ENCODE results near the gene PRKCE.

The PRKCE gene

DNA sequence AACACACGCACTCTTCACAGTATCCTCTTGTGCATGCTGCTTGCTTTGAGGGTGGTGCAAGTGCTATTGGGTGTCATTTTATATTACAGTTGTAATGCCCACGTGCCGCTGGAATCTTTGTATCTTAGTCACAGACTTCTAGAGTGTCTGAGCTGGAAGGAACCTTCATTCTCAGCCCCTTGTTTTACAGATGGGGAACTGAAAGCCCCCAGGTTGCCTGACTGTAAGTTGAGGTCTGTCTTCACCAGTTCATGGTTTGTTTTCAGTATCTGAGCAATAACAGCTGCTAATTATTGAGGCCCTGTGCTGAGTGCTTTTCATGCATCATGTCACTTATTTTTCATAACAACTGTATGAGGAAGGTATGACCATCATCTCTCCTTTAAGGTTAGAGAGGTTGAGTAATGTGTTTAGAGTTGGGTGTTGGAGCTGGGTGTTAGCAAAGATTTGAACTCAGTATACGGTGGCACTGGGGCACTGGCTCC is 77.0 kb downstream of the PRKCE start:
- DNase-seq (ENCODE audit: low spot score): no peak

DNA sequence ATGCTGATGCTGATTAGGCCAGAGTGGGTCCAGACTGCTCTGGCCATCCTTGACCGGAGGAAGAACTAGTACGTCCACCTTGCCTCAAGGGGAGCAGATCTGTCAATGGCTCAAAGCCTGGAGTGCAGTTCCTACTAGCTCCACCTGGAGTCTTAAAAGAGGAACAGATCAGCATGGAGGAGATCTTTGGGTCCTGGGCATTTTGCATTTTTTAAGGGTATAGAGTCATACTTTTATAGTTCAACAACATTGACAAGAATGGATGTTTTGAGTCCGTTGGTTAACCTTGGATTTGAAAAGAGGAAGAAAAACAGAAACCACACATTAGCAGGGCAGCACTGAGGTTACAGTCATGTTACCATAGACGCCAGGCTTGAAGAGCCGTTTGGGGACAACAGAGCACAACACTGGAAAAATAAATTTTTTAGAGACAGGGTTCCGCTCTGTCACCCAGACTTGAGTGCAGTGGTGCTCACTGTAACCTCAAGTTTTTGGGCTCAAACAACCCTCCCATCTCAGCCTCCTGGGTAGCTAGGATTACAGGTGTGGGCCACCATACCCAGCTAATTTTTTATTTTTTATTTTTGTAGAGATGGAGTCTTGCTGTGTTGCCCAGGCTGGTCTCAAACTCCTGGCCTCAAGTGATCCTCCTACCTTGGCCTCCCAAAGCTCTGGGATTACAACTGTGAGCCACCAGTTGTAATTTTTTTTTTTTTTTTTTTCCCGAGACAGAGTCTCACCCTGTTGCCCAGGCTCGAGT is 78.5 kb downstream of the PRKCE start:
- no peak for DNase-seq (ENCODE audit: low spot score)

DNA sequence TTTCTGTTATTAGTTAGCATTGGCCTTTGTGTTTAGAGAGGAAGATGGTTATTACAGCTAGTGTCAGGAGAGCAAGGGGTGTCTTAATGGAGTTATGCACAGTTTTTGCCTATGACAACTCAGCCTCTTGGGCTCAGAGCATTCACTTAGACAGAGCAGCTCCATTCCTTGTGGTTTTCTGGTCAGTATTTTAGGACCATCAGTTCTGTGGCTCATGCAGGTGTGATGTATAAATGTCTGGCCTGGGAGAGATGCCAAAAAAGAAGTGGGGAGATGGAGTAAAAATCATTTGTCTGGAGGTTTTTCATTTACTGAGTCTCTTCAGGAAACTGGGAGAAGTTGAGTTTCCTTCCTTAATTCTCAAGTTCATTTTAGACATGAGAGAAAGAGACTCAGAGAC is 79.7 kb downstream of the PRKCE start:
- DNase-seq (ENCODE audit: low spot score): no peak

DNA sequence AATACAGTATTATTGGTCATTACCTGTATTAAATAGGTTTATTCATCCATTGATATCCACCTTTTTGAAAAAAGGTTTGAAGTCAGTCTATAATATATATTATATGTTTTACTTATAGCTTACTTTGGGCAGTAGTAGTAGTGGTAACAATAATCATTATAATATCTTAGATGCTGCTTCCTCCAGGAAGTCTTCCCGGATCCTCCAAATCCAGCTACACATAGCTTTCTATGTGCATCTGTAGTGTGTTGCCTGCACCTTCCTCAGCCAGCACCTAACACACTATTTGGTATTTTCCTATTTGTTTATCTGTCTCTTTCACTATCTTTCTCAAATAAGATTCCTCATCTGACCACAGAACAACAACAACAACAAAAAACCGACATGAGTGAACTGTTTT is 81.0 kb downstream of the PRKCE start:
- no peak for DNase-seq (ENCODE audit: low spot score)

DNA sequence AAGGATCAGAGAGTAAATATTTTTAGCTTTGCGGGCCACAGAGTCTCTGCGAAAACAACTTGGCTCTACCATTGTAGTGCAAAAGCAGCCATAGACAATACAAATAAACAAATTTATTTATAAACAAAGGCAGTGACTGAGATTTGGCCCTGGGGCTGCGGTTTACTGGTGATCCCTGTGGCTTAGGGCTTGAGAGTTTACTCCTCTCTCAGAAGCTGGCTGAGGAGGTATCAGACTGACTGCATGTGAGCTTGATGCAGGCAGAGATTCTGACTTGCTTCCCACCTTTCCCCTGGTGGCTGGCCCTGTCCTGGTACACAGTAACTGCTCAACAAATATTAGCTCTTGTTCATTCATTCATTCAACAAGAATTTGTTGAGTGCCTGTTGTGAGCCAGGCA is 81.5 kb downstream of the PRKCE start:
- DNase-seq (ENCODE audit: low spot score): no peak

DNA sequence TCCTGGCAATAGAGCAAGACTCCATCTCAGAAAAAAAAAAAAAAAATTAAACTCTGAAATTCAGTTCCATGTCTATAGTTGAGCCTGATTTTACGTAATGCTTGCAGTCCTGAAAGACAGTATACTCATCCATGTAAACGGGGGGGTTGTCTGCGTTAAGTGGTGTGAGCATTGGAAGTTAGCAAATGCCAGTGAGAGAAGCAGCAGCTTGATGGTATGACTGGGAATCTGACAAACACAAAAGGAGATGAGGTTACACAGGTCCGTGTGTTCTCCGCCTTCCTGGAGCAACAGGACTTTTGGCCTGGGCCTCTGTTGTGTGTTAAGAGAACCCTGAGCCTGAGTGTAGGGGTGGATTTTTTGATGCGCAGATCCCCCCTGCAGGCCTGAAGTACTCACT is 82.9 kb downstream of the PRKCE start:
- no peak for DNase-seq (ENCODE audit: low spot score)

DNA sequence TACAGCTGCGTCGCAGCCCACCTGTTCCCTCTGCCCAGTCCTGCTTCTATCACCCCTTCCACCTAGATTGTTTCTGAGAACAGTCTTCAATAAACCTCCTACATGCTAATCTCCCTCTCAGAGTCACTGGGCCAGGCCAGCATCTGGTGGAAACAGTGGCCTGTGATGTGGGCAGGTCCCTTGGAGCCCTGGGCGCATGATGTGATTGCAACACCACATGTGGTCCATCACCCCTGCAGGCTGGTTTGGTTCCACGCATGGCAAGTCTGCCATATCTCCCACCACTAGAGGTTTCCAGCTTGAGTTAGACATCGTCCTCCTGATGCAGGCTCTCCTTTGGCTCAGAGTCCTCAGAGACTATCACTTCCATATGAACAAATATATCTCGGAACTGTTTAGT is 83.5 kb downstream of the PRKCE start:
- DNase-seq (ENCODE audit: low spot score): no peak

DNA sequence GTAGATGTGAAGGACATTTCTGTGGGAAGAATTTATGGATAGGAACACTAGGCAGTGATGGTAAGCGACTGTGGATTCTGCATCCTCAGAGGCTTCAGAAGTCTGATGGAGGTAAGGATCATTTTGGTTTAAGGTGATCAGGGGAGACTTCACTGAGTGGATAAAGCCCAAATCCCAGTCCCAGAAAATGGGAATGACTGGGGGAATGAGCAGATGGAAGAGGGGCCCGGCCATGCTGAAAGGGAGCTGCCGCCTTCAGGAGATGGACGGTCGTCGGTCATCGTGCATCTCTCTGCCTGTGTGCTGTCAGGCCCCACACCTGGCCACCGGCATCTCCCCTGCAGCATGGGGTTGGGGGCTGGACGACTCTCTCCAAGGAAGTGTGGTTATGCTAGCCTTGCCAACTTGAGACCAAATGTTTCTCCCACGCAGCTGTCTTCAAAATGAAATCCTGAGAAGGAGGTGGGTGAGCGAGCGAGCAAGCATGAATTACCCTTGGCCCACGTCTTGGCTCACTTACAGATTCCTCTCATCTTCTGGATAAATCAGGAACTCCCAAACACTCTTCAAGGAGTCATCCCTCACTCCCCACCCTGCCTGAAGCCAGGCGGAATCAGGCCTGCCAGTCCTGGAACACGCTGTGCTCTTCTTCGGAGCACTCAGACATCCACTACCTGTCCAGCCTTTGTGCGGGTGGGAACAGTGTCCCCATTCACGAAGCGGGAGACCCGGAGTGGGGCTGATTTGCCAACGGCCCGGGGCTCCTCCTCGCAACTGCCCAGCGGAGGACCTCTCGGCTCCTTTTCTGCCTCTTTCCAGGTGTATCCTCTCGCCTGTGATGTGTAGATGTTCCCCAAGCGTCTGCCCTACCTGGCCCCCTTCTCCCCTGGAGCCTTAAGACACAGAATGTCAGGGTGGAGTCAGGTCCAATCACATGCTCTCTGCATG is 85.6 kb downstream of the PRKCE start:
- DNase-seq (ENCODE audit: low spot score): no peak

DNA sequence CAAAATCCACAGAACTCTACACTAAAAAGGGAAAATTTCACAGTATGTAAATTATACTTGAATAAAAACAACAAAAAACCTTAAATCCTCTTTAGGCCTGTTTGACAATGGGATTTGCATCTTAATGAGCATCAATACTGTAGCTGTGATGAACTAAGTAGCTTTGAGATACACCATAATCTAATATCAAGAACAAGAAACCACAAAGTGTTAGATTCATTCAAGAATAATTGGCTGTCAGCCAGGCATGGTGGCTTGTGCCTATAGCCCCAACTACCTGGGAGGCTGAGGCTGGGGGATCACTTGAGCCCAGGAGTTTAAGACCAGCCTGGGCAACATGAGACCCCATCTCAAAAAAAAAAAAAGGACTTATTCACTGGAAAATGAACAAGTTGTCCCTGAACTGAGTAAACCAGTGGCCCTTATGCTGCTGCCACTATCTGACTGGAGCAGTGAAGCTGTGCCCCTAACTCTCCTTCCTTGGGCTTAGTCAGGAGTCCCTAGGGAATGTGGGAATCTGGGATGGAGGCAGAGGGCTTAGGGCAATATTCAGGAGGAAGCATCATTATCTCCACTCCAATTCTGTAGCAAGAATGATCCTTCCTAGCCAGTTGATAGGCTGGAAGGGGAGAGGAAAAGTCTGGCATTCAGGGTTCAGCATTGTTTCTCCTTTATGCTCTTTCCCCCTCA is 88.5 kb downstream of the PRKCE start:
- DNase-seq (ENCODE audit: low spot score): no peak

DNA sequence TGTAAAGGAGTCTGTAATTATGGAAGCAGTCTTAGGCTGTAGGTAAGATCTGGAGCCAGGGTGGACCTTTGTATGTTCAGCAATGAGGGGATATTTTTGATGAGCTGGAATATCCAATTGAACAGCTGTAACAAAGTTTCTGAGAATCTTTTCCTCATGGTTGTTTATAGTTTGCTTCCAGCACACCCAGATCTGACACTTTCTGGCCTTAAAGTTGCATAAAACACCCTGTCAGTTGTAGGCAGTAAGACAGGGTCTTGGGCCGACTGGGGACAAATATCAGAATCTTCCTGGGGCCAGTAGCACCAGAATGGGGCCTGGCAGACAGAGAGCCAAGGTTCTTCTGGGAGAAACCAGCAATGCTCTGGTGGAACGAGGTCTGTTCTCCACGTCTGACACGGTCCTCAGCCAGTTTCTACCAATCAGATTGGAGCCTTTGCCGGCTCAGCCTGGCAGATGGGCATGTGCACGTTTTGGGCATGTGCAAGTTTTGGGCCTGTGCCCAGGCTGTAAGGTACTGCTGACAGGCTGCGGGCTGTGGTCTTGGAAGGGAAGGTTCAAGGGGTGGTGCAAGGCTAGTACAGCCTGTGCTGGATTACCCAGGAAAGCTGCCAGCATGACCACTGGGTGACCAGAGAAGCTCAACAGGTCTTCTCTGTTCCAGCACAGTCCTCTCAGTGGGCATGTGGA is 89.8 kb downstream of the PRKCE start:
- DNase-seq (ENCODE audit: low spot score): peak; percentile 83

DNA sequence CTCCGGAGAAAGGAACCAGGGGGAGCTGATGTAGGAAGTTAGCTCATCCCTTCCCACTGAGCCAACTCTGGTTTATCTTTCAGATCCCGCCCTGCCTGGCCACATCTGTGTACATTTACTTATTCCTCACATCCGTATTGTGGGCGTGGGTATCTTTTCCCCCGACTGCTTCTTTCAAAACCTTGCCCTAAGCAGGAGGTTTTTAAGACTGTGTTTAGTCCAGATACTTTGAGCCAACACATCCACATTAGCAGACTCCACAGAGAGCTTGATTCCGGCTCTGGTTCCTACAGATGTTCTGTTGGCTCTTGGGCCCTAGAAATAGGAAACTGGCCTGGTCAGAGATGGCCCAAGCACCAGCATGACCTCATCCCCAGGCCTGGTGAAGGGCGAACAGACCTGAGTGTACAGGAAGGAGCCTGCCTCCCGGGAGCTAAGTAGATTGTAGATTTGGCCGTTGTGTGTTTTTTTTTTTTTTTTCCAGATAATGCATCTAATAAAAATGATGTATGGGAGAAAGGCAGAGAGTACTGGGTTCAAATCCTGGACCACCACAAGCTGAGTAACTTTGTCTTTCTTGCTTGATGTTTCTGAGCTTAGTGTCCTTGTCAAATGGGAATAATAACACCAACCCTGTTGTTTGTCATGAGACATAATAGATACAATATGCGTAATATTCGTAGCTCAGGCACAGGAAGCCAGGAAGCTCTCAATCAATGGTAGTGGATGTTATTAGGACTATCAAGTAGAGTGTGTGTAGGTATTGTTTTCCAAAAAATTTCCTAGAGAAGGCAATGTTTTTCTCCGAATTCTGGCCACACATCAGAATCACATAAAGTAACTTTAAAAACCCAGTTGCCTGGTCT is 92.3 kb downstream of the PRKCE start:
- no peak for DNase-seq (ENCODE audit: low spot score)

DNA sequence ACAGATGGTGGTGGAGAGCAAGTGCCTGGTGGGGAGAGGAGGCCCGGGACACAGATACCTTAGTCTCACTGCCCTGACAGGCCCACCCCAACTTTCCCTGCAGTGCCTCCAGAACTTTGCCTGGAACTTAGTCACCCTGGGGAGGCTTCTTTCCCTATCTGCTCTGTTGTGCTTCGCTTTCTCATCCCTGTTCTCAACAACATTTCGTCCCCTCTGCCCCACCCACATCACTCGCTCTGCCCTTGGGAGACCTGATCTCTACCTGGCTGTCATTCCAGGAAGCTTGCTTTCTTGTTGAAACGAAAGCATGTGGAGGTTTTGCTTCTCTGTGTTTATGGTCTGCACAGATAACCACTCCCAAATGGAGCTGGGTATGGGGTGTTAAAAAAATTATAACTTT is 93.8 kb downstream of the PRKCE start:
- no peak for DNase-seq (ENCODE audit: low spot score)

DNA sequence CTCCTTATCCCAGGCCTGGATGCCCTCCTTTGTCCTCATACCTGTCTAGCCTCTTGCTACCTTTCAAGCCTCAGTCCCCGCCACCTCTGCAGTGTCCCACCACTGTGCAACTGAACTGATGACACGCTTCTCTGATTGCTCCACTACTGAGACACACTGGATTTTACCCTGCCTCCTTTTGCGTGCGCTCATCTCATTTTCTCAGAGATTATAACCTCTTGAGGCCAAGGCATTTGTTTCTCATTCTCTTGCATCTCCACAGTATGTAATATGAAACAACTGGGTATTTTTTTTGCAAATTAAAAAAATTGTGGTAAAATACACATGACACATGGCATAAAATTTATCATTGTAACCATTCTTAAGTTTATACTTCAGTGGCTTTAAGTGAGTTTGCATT is 95.4 kb downstream of the PRKCE start:
- DNase-seq (ENCODE audit: low spot score): no peak

DNA sequence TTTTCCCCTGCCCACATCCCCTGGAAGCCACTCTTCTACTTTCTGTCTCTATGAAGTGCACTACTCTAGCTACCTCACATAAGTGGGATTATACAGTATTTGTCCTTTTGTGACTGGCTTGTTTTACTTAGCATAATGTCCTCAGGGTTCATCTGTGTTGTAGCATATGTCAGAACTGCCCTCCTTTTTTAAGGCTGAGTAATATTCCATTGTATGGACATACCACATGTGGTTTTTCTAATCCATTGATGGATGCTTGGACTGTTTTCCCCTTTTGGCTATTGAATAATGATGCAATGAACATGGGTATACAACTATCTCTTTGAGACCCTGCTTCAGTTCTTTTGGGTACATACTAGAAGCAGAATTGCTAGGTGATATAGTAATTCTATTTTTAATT is 95.9 kb downstream of the PRKCE start:
- DNase-seq (ENCODE audit: low spot score): no peak

DNA sequence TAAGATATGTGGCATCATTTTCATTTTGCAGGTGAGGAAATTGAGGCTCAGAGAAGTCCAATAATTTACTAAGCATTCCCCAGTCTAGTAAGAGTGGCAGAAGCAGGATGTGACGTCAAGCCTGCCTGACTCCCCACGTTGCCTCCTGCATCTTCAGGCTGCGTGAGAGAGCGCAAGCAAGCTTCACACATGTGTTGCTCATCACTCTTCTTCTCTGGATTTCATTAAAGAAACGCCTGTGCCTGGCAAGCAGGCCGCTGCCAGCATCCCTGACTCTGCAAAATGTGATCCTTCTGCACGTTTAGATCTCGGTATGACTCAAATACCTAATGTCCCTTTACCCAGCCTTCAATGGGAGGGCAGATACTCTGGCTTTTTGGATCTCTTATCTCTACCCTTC is 96.8 kb downstream of the PRKCE start:
- no peak for DNase-seq (ENCODE audit: low spot score)

DNA sequence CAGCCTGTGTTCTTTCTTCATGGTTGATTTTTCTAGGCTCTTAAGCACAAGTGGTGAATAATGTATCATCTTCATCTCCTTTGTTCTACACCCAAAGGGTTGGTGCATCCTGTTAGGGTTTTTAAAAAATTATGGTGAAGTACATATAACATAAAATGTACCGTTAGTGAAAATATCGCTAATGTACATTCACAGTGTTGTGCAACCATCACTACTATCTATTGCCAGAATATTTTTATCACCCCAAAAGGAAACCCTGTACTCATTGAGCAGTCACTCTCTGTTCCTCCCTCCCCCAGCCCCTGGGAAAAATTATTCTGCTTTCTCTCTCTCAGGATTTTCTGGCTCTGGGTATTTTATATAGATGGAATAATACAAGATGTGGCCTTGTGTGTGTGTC is 98.5 kb downstream of the PRKCE start:
- DNase-seq (ENCODE audit: low spot score): no peak

DNA sequence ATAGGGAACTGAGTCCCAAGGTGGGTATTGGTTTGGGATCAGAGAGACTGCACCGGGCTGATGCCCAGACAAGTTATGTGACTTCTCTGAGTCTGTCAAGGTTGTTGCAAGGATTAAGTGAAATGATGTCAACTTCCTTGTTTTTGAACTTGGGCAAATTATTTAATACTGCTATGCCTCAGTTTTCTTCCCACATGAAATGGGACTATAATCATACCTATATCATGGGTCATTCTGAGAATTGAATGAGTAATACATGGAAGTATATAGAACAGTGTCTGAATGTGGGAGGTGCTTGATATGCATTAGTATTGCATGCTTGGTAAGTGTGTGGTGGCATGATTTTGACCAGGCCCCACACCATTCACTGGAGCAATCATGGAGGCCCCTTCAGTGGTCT is 99.0 kb downstream of the PRKCE start:
- DNase-seq (ENCODE audit: low spot score): no peak

DNA sequence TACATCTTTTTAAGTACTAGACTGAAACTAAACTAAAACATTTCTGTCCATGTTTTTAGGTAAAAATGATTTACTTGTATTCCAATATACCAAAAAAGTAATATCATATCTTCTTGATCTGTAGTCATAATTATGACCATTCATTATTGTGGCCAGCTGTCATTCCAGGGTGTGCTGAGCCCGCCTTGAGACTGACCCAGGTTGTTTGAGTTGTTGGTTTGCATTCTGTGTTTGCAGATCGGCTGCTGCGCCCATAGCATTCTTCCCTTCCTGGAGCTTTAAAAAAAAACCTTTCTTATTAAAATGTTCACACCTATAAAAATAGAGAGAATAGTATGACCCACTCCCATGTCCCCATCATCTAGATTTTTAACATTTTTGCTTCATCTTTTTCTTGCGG is 101.9 kb downstream of the PRKCE start:
- DNase-seq (ENCODE audit: low spot score): no peak

DNA sequence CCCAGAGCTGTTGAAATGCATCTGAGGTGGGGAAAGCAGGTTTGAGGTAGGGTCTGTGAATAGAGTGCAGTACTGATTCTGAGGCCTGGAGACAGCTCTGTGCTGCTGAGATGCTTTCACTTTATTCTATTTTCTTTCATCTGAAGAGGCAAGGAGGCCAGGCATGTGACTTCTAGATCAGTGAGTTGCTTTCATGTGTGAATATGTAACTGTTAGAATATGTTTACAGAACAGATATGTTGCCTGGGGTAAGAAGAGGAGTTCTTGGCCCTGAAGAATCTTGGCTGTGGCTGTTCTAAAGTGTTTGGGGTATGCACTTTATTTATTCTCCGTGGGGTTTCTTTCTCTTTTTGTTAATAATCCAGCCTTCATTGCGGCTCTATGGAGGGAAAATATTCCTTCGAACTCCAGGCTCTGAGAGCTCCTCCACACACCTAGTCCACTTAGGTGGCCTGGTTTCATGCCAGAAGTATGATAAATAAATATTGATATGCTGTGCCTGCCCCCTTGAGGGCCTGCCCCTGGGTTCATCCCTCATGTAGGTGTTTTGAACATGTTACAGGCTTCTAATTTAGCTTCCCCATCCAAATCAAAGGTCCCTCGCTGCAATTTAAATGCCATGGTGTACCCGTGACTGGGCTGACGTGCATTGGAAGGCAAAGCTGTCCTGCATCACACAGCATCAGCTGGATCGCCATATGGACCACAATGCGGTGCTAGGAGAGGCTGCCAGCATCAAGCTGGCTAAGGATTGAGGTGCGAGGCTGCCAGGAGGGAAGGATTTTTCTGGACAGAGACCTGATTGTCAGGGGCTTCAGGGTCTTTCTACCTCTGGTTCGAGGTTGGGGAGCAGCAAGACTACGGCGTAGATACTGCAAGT is 102.9 kb downstream of the PRKCE start:
- DNase-seq (ENCODE audit: low spot score): peak; percentile 83
